ENCODE measurements around the gene UBA6.
A peak's percentile ranks its signal among the peaks of the same experiment; 100 is the strongest.
"Not testable (repeated sequence)": the region's sequence is repeated elsewhere in the genome, so short reads cannot be mapped to it uniquely, and the experiment has no call there.

The UBA6 gene

GRCh38 chr4:67700738-67701516 is at the start of gene UBA6:
UBA6 (minus strand) TSS chr4:67701155; CDS start chr4:67701119, 36 bp downstream.
- DNase-seq, result peak; percentile 96

DNA sequence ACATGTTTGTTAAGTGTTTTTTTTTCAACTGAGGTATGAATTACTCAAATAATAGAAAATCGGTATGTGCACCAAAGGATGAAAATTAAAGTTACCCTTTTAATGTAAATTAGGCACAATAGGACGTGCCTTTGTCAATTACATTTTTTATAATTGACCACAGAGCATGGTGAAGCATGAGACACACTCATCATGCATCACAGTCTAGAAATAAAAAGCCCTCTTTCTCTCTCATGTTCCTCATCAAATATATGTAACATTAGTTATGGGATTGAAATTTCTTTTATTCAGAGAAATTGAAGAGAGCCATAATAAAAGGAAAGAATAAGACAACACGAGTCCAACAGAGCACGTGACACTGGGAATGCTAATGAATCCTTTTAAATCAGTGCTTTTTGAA is 49.7 kb upstream of the UBA6 start:
- no peak for DNase-seq

- no peak for DNase-seq
These were observed 48.3 kb upstream of the UBA6 start for GRCh38 chr4:67749286-67749685.

GRCh38 chr4:67746797-67747495 is 46.0 kb upstream of the UBA6 start:
- peak; percentile 49 for DNase-seq

DNA sequence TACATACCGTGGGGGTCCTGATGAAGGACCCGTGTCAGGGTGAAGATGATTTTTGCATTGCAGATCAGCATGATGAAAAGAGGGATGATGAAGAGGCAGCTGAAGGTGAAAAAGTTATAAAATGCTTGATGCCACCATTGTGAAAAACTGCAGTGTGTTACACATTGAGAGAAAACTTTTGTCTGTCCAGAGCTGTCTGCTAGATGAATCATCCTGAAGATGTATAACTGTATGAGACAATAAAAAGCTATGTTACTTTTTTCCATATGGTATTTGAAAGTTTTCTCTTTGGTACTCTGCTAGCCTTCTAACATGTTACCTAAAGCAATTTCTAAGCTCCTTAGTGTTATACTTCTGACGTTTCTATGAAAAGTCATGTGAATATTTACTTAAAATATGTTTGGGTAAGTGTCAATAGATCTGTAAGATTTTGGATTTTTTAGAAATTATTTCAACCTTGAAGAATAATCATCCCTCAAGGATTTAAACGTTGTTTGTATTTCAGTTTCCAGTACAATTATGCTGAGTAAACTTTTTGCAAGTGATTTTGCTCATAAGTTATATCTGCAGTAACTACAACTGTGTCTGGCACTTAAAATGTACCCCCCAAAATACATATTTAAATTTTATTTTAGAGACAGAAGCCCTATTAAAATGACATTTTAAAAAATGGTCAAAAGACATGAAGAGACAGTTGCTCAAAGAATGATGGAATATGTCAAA is 43.8 kb upstream of the UBA6 start:
- DNase-seq, result no peak

DNA sequence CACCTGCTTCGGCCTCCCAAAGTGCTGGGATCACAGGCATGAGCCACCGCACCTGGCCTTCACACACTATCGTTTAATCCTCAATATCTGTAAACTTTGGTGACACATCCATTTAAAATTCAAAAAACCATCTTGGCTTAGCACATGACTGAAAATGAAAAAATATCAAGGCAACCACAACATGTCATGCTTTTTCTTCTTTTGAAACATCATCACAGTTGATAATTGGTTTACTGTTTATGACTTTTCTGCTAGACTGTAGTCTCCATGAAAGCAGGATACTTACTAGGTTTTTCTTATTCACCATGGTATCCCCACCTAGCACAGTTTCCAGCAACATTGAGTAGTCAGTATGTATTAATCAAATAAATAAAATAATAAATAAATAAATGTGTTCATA is 42.2 kb upstream of the UBA6 start:
- DNase-seq, result no peak

GRCh38 chr4:67736262-67736661 is 35.3 kb upstream of the UBA6 start:
- DNase-seq, result no peak

GRCh38 chr4:67735325-67735724 is 34.4 kb upstream of the UBA6 start:
- no peak for DNase-seq

- DNase-seq, result not testable (repeated sequence)
These were observed 29.6 kb upstream of the UBA6 start for GRCh38 chr4:67730511-67730910.

GRCh38 chr4:67727124-67727850 is 26.3 kb upstream of the UBA6 start:
- no peak for DNase-seq

DNA sequence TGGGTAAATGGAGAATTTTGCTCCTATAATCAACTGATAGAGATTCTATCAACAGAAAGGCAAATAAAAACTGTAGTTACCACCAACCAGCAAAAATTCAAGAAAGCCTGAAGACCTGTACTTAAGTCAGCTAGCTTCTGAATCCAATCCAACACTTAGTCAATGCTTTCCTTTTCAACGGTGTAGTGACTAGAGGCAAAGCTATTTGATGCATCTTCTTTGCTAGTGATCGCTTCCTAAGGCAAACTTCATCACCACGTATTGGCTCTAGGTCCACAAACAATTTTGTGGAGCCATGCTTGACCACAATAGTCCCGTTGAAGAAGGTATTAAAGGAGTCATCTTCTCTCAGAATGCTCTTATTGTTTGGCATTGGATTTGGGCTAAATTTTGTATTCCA is 25.0 kb upstream of the UBA6 start:
- no peak for DNase-seq

GRCh38 chr4:67725132-67725531 is 24.2 kb upstream of the UBA6 start:
- DNase-seq, result no peak

DNA sequence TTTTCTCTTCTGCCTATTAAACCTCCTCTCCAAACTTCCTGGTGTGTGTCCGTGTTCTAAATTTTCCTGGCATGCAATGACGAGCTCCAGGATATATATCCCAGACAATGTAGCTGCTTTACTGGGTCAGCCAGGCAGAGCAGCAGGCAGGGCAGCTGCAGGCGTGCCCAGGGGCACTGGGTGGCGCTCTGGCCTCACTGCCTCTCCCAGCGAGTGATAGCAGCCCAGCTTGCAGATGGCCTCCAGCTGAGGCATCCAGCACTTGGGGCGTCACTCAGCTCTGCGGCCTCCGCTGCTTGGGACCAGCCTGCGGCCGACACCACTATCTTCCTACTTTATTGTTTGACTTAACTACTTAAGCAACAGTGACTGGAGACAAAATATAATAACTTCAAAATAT is 23.0 kb upstream of the UBA6 start:
- DNase-seq, result no peak

DNA sequence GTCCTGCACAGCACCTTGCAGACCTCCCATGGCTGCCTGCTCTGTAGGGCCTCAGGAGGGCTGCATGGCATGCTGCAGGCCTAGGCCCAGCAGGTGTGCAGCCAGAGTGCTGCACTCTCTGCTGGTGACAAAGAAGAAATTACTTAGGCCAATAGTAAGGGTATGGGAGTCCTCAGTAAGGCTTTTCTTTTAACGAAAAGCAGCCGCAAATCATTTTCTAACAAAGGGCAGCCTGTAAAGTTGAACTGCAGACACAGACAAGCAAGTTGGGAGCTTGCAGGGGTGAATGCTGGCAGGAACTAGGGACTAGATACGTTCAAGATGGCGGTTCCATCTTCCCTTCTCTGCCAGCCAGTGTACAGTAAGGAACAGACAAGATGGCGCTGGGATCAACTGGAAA is 22.4 kb upstream of the UBA6 start:
- no peak for DNase-seq

GRCh38 chr4:67721770-67722597 is 21.0 kb upstream of the UBA6 start:
- DNase-seq, result no peak

- DNase-seq, result no peak
These were observed 20.4 kb upstream of the UBA6 start for GRCh38 chr4:67721315-67721769.

DNA sequence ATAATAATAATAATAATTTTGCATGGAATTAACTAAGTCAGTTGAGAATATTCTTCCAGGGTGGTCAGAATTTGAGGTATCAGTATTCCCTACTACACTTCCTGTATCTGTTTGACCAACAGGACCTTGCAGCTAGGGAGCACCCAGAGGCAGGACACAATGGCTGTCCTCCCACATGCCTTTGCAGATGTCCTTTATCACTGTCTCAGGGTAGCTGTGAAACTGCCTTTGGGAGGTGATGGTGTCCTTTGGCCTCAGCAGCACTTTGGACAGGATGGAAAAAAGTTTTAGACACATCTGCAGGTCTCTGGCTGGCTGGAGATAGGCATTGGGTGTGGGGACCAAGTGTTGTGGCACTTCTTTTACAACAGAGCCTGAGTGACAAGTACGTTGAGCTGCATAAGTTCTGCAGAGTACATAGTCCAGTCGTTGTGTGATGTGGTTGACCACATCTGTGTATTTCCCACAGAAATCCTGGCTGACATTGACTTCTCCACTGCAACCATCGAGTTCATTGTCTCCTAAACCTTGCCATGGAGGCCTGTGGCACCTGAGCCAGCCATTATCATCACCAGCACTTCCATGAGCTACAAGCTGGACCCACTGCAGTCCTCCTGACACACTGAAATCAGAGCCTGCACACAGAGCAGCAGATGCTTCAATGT is 19.1 kb upstream of the UBA6 start:
- DNase-seq, result no peak

DNA sequence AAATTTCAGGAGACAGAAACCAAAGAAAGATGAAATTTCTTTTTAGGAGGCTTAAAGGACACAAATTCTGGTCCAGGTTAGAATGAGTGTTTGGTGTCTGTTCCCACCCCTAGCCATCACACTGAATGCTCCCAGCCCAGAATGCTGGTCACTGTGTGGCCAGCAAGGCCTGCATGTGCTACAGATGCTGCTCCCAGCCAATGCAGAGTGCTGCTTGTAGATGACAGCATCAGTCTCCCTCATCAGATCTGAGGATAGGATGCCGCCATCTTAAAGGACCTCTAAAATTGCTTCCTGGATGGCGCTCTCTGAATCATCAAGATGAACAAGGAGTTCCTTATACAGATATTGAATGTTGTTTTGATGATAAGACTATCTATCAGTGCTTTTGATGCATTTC is 17.9 kb upstream of the UBA6 start:
- DNase-seq, result no peak

- no peak for DNase-seq
These were observed 16.6 kb upstream of the UBA6 start for GRCh38 chr4:67717586-67717985.

DNA sequence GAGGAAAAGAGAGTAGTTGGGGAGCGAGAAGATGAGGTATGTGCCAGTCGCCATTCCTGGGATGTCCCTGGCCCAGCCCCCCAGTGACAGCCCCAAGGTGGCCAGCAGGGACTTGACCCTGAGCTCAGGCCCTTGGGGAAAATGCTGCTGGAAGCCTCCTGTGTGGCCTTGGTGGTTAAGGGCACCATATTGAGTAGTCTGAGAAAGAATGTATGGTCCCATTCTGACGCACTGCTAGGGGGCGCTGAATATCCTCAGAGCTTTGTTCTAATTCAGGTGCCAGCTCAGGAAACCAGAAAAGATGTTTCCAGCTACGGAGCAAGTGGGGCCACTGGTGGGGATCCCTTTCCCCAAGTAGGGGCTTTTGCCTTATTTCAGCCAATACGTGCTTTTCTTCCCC is 14.0 kb upstream of the UBA6 start:
- no peak for DNase-seq

DNA sequence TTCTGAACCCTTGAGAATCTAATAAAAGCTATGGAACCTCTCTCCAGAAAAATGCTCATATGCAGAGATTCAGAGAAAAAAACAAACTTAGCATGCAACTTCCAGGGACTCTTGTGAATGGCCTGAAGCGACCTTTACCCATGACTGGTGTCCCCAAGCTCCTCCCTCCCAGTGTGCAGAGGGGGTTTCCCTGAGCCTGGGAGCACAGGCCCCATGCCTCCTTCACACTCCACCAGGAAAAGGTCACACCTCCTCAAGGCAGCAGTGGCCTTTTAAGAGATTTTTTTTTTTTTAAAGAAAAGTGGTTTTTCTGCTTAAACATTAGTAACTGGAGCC is 13.3 kb upstream of the UBA6 start:
- DNase-seq, result no peak
